Germinal center (tissue), 1 donor: ENCODE data around the gene CREB3L4.

Experiments
- DNase-seq: peaks from one replicate; pipeline ENCODE4 v3.0.0; 2012; ENCODE audit warnings: mixed read lengths, low spot score

CREB3L4 gene

GRCh38 chr1:153937331-153937730, 30.4 kb upstream of the CREB3L4 start:
- no peak for DNase-seq

DNA sequence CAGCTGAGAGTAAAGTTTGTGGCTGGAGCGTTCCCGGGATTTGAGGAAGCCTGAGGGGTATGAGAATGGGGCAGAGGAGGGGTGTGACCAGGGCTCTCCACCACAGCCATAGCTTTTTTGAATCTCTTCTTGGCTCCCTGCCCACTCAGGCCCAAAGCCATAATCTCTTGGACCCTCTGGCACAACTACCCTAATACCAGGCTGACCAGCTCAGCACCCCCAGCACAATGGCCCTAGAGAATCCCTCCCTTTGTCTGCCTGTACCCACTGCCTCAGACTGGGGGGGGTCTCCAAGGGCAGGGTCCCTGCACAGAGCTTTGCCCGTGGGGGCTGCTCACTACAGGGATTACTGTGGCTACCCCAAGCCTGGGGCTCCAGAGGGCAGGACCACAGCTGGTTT, 28.7 kb upstream of the CREB3L4 start:
- DNase-seq = no peak

DNA sequence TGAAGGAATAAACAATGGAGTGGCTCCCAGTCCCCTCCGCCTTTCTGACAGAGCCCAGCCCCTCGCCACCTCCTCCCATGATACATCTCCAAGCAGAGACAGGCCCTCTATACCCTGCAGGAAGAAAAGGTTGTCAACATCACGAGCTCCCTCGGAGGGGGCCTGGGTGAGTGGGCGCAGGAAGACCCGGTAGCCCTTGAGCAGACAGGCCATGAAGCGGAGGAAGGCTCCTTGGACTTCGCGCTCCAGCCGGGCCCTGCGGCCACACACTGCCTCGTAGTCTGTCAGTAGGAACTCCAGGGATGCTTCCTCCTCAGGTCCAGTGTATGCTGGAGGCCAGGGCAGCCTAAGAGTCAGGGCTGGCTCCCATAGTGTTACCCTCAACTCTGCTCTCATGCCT, 28.2 kb upstream of the CREB3L4 start:
- no peak for DNase-seq

GRCh38 chr1:153940756-153941155, 26.9 kb upstream of the CREB3L4 start:
- DNase-seq = no peak

- no peak for DNase-seq
Observed at GRCh38 chr1:153941826-153942725, 25.6 kb upstream of the CREB3L4 start.

DNA sequence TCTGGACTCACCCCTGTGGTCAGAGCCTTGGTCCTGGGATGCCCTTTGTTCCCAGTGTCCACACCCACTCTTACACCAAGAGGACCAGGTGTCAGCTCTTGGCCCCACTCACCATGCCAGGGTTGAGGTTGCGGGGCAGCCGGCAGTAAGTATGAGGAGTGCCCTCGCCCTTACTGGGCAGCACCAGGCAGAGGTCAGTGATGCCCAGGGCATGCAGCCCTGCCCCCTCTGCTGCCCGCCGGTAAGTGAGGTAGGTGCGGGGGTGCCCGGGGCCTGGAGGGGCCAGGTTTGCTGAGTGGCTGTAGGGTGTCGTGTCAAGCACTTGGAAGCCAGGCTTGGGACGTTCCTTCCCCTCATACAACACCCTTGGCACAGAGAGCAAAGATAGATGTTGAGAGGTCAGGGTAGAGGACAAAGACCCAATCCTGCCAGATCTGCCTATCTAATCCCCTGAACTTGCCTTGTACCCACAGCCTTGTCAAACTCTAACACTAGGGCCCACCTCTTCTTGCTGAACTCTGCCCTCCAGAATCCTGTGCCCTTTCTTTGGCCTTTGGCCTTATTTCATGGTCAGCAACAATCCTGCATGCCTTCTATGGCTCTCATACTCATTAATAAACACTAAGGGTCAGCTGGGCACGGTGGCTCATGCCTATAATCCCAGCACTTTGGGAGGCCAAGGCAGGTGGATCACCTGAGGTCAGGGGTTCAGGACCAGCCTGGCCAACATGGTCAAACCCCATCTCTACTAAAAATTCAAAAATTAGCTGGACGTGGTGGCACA, 24.7 kb upstream of the CREB3L4 start:
- no peak for DNase-seq

- no peak for DNase-seq
Observed at GRCh38 chr1:153944005-153944826, 23.5 kb upstream of the CREB3L4 start.

- no peak for DNase-seq
Observed at GRCh38 chr1:153944827-153945117, 22.9 kb upstream of the CREB3L4 start.

- peak; percentile 87 for DNase-seq
Observed at GRCh38 chr1:153945131-153945794, 22.4 kb upstream of the CREB3L4 start.

DNA sequence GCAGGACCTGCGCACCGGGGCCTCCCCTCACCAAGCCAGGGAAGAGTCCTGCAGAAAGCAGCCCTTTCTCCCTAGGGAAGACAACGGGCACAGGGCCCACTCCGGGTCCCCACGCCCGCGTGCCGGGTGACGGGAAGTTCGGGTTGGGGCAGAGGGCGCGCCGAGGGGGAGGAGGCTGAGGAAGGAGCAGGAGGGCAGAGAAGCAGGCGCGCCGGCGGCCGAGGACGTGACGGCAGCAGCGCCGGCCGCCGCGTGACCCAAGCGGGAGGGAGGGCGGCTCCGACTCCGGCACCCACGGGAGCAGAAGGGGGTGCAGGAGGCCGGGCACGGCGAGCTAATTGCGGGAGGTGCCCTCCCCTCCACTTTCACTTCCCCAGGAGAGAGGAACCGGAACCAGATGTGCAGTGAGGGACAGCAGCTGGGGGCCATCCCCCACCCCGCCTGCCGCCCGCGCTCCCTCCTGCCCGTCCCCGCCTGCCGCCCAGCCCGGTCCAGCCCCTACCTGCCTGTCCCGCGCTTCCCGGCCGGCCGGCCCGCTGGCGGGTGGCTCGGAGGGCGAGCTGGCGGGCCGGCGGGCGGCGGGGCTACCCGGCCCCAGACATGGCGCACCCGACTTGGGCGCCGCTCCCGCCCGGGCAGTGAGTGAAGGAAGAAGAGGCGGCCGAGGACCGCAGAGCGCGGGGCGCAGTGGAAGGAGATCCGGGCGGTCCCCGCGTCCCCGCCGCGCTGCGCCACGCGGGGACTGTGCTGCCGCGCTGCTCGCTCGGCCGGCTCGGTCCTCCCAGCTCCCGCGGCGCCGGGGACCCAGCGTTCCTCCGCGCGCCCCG, 21.7 kb upstream of the CREB3L4 start:
- peak; percentile 94 for DNase-seq

- DNase-seq = peak; percentile 91
Observed at GRCh38 chr1:153946622-153947241, 21.0 kb upstream of the CREB3L4 start, which contains the start of gene DENND4B. Gene DENND4B (minus strand): TSS chr1:153946718. CDS start chr1:153944374, 2,344 bp downstream.

- DNase-seq = no peak
Observed at GRCh38 chr1:153951183-153951582, 16.5 kb upstream of the CREB3L4 start.

- DNase-seq = no peak
Observed at GRCh38 chr1:153951801-153952200, 15.9 kb upstream of the CREB3L4 start.

DNA sequence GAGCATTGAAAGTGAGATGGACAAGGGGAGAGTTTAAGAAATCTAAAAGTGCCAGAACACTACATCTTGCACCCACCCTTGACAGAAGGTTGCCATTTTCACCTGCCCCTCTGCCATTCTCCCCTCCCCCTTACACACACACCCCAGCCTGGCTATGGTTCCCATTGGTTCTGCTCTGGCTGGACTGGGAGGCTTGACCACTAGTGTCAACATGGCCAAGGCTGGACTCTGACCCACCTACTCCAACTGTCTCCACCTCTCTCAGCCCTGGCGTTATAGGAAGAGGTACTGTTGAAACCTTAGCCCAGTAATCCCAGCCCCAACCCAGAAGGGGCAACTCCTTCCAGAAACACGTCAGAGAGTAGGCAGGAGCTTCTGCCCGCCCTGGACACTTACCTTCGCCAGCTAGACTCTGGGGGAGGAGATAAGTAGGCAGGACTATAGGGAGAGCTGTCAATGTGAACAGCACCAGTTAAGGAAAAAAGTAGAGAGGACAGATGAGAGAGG, 13.8 kb upstream of the CREB3L4 start:
- no peak for DNase-seq

- no peak for DNase-seq
Observed at GRCh38 chr1:153954826-153955225, 12.9 kb upstream of the CREB3L4 start.

DNA sequence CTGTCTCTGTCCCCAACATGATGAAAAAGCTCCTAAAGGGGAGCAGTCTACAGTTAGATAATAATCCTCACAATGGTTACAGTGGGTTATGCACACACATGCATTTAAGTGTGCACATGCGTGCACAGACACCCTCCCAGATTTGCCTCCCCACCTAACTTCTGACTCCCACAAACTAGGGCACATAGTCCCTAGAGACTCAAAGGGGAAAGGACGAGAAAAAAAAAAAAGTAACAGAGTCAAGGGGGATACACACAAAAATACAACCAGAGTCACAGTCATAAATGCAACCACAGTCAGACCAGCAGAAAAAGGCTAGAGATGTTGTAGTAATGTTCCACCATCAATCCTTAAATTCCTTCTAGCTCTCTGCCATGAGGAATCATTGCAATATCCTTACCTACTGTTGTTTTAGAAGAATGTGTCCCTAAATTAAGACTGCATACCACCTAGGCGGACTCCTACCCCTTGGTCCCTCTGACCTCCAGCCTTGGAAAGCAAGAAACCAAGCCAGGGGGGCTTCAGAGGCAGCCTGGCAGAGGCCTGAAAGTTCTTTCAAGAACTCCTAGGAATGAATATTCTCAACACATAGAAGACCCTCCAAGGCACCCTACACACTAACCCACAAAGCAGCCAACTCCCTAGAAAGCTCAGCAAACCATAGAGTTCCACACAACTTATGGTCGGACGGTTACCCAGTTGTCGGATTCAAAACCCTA, 10.5 kb upstream of the CREB3L4 start:
- no peak for DNase-seq

DNA sequence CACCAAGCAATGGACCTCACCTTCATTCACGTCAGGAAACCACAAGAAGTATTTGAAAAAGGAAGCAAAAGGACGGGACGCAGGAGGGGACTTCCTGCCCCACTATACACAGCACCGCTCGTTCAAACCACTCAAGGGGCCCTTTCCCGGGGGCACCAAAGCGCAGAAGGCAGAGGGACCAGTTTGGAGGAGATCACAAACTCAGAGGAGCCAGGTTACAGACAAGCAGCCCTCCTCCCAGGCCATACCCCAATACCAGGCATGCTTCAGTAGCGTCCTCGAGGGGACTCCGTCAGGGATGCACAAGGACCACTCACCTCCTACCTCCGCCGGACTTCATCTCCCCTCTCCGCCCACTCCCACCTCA, 10.0 kb upstream of the CREB3L4 start:
- DNase-seq = peak; percentile 45

GRCh38 chr1:153958111-153958960, 9.4 kb upstream of the CREB3L4 start, which contains the start of gene CRTC2:
Gene CRTC2 (minus strand): TSS chr1:153958612. CDS start chr1:153958497, 115 bp downstream.
- peak; percentile 97 for DNase-seq

DNA sequence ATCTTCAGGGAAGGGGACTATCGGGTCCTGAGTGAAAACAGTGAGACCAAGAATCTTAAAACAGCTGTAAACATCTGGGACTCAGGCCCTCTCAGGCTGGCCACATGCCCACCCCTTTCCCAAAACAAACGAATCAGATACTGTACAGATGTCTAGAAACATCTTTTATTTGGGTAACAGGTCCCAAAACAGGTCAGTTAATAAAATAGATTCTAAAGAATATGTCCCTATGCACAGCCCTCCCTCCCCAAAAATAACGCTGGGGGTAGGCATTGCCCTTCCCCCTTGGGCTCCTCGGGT, 8.8 kb upstream of the CREB3L4 start:
- DNase-seq = no peak
